Stimulated activated CD4-positive, alpha-beta T cell treated with anti-CD3 and anti-CD28 coated beads, TNF-alpha, amount 100 ng/mL, for 4 hours (primary cell): ENCODE results near the gene PLSCR2.
"Not testable (repeated sequence)": the region's sequence is repeated elsewhere in the genome, so short reads cannot be mapped to it uniquely, and the experiment has no call there.

Source experiments
- DNase-seq, 3 experiments: peaks; one replicate each; pipeline ENCODE4 v3.0.0-alpha.2; 2020; ENCODE audit warnings: low read depth in 3 of 3

The PLSCR2 gene

DNA sequence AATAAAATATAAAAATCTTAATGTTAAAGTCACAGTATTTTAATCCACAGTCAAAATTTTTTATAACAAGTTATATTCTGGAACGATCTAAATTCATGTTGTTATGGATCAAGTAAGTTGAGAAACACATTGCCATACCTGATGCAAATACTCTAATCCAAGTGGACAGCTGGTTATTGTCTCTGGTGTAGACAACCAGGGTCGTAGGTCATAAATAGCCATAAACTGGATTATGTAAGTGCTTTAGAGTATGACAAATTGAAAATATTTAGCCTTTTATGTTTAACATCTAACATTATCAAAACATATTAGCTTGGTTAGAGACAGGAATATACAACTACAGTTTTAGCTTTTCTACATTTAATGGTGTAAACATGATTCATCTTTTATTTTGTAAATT is 53.0 kb downstream of the PLSCR2 start:
- no peak for DNase-seq

DNA sequence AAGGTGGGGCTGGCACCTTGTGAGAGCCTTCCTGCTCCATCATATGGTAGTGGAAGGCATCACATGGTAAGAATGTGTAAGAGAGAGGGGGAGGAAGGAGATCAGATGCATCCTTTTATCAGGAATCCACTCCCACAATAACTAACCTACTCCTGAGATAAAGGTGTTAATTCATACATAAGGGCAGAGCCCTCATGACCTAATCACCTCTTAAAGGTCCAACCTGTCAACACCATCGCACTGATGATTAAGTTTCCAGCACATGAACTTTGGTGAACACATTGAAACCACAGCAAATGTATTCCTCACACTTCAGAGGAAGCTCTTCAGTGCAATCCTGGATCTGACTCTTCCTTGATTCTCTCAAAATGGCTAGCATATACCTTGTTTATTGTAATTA is 55.4 kb downstream of the PLSCR2 start:
- DNase-seq: no peak

DNA sequence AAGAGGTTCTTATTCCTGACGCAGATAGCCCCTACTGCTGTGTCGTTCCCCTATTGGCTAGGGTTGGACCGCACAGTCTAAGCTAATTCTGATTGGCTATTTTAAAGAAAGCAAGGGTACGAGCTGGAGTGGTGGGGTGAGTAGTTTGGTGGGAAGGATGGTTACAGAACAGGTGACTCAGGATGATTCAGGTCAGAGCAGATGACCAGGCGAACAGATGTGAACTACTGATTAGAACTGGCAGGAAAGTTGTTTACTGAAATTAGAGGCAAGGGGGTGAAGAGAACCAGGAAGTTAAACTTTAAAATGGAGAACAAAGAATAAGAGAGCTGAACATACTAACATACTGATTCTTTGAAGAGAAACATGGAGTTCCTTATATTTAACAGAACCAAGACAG is 56.6 kb downstream of the PLSCR2 start:
- DNase-seq: not testable (repeated sequence)

DNA sequence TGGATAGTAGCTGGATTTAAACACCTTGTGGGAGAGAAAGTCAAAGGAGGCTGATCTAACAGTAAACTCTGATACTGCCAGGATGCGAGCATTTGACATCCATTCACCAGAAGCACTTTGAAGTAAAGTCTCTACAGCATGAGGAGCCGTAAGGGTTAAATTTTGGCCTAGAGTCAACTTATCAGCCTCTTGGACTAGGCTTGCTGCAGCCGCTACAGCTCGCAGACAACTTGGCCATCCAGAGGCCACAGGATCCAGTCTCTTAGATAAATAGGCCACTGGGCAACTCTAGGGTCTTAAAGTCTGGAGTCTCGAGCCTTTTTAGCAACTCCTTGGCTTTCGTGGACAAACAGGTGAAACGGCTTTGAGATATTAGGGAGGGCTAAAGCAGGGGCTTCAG is 61.4 kb downstream of the PLSCR2 start:
- DNase-seq: no peak

DNA sequence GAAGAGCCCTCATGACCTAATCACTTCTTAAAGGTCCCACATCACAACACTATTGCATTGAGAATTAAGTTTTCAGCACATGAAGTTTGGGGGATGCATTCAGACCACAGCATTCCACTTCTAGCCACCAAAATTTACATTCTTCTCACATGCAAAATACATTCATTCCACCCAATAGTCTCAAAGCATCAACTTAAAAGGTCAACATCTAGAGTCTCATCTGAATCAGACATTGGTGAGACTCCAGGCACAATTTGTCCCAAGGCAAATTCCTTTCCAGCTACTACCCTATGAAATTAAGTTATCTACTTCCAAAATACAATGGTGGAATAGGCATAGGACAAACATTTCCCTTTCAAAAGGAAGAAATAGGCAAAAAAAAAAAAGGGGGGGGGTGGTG is 64.9 kb downstream of the PLSCR2 start:
- no peak for DNase-seq

DNA sequence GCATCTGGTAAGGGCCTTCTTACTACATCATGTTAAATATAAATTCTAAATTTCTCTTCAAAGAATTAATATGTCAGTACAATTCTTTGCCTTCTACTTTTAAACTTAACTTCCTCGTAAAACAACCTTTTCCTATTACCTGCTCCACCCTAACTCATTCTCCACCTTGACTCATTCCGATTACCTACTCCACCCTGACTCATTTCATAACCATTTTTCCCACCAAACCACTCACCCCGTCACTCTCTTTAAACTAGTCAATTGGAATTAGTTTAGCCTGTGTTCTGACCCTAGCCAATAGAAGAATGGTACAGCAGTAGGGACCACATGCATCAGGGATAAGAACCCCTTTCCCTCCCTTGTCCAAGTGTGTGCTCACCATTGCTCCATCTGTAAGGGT is 65.6 kb downstream of the PLSCR2 start:
- DNase-seq: no peak

DNA sequence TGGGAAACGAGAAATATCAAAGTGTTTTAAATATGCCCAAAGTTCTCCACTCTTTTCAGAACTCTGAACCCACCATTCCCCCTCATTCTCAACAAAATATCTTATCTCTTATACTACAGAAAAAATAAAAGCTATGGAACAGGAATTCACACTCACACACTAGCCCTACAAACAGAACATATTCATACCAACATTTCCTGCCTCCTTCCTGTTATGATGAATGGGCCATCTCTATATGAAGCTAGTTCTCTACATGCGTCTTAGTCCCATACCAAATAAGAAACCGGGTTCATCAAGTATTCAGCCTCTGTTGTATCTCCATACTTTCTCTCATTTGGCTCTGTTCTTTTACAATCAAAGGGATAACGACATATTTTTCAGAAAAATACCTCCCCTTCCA is 72.6 kb downstream of the PLSCR2 start:
- DNase-seq: no peak

DNA sequence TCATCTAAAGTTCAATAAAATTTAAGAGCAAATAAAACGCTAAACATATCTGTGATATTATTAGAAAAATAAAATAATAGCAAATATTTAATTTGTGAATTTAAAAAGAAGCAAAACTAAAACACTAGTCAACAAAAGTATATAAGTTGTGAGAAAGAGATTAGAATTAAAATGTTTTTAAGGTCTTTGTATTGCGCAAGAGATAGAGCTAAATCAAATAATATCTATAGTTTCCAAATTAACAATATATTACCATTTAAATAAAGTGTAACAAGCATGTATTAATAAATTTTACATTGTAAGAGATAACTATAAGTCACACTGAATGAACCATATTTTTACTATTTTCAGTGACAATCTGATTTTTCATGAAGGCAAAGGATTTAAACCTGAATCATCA is 74.2 kb downstream of the PLSCR2 start:
- no peak for DNase-seq

DNA sequence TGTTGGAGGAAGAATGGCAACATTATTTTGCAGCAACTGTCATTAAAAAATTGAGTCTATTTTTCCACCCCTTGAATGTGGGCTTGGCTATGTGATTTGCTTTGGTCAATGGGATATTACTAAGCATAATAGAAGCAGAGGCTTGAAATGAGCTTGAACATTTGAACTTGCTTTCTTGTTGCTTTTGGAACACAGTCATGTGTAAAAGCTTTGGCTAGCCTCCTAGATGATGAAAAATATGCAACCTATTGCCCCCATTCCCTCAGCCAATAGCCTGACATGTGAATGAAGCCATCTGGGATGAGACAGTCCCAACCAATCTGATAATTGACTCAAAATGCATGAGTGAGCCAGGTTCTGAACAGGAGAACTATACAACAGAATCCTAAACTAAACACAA is 78.4 kb downstream of the PLSCR2 start:
- DNase-seq: no peak

DNA sequence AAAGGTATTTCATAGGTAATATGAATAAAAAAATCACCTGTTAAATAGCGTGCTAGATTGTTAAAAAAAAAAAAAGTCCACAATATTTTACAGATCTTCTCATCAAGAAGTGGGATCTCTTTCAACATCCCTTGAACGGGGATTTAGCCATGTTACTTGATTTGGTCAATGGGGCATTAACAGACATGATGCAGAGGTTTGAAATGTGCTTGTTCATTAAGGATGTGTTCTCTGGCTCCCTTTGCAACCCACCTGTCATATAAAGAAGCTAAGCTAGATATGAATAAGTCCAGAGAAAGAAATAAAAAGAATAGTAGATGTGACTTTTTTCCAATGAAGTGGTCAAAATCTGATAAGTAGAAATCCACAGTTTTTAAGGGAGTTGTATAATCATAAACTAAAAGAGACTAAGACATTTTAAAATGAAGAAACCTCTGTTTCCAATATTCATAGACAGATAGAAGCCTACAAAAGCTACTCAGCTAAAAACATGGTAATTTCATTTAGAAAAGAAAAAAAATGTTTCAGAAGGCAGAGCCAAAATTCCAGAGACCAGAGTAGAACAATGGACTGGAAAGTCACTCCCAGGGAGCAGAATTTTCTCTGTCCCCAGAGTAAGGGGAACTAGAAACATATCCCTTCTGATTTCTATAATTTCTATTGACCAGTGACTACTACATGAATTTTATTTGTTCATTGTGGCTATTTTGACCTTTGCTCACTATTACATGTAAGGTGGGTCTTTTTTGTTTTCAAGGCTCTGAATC is 79.2 kb downstream of the PLSCR2 start:
- no peak for DNase-seq

DNA sequence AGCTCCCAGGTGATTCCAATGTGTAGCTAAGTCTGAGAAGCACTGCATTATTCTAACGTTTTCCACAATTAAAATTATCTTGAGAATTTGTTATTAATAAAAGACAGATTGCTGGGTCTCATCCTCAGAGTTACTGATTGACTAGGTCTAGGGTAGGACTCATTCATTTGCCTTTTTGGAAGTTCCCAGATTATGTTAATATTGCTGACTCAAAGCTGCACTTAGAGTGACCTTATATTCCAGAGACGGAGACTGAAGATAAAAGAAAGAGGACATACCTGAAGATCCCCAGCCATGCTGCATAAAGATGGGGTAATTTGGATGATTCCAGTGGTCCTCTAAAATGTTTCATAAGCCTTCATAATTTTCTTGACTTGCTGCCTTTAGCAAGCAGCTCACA is 81.8 kb downstream of the PLSCR2 start:
- no peak for DNase-seq

DNA sequence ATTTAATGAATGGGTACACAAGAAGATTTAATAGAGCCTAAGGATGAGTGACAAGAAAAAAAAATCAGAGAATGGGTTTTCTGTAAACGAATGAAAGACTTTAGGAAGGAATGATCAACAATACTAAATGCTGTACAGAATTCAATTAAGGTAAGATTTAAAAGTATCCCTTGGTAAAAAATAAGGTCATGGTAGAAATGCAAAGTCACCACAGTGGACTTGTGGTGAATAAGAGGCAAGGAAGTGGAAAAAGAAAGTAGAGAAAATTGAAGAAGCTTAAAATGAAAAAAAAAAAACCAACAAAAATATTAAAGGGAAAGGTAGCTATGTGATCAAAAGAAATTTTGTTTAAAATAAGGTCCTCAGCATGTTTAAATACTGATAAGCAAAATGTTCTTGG is 82.4 kb downstream of the PLSCR2 start:
- DNase-seq: no peak

DNA sequence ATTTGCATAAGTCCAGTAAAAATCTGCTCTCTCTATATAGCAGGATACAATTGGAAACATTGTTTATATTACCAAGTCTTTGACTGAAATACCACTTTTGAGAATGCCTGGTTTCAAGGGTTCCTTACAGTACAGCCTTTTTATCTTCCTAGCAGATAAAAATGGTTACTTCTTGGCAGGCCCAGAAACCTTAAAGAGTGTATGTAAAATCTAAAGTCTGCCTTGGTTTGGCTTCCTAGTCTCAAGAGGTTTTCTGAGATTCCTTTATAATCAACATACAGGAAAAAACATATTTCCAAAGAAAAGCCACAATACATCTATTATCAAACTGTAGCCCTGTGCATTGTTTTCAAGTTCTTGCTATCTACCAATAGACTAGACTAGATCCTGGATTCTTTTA is 84.6 kb downstream of the PLSCR2 start:
- no peak for DNase-seq
